Measurements from ENCODE around the gene CA10. TPM values are rescaled to one million over a fixed set of nuclear protein-coding genes. Genes with fewer than 3 reads are reported as not detected.

The CA10 gene
- total and polyA plus RNA-seq, 2 of the 4 experiments (the other 2 are of a cell fraction), result not detected

DNA sequence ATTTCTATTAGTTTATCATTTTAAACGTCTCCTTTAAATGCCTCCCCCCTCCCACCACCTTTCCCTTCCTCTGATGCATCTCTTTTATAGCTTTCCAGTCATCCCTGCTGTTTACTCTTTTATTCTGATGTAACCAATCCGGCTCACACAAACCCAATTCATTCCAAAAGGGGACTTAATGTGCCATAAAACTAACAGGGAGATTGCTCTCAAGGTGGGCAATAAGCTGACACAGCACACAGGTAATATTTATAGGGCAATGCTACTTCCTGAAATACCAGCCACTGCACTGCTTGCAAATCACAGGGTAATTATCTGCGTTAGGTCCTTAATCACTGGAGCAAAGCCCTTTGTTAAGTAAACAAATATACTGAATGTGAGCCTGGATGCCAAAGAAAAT is 23.3 kb upstream of the CA10 start:
- Histone ChIP-seq H2AK5ac (ENCODE audit: low read depth, low read length) (no peak overlapping the region), H3K4me1 (ENCODE audit: control insufficient read depth, insufficient read depth, low read length) (no peaks in the 10 kb centered on the region), H3K79me1 (ENCODE audit: low read depth in 1 of 2, low read length in 2 of 2) (no peaks in the 10 kb centered on the region), H3K4me3 (ENCODE audit: insufficient read depth, low read depth, low read length) (no peak overlapping the region), H3K27ac (ENCODE audit: insufficient read depth, low read length) (no peak overlapping the region), H3K9me3 (ENCODE audit: control insufficient read depth, insufficient read depth, low read length) (peaks cover 5% of the 10 kb centered on the region; the same call in 1 of the 2 replicates), H3K23ac (ENCODE audit: low read depth, low read length) (no peak overlapping the region), H2AK9ac (replicated peaks; ENCODE audit: low read depth, low read length, poor library complexity) (no peak overlapping the region), H3K36me3 (ENCODE audit: control insufficient read depth, insufficient read depth, low read length) (no peaks in the 10 kb centered on the region), H3K9me1 (ENCODE audit: insufficient read depth, low read length) (no peaks in the 10 kb centered on the region), H3K27me3 (ENCODE audit: control insufficient read depth, insufficient read depth, low read length) (no peaks in the 10 kb centered on the region), H3K4ac (ENCODE audit: low read depth, low read length) (no peak overlapping the region), H4K5ac (ENCODE audit: low read depth, low read length) (no peak overlapping the region), H4K20me1 (ENCODE audit: insufficient read depth, low read length) (no peaks in the 10 kb centered on the region), H3K4me2 (ENCODE audit: low read depth, low read length) (no peak overlapping the region), H3K18ac (ENCODE audit: low read depth, low read length) (no peak overlapping the region), H2BK120ac (ENCODE audit: low read depth, low read length) (no peak overlapping the region), H2BK20ac (ENCODE audit: low read depth, low read length) (no peak overlapping the region), H2BK5ac (ENCODE audit: low read depth, low read length, poor library complexity, severe bottlenecking) (no peak overlapping the region), H3K9ac (ENCODE audit: low read depth, low read length) (no peak overlapping the region), H2BK15ac (ENCODE audit: low read depth, low read length) (no peak overlapping the region), H3K14ac (replicated peaks; ENCODE audit: low read depth, low read length) (no peak overlapping the region), H2AFZ (replicated peaks; ENCODE audit: low read length, poor library complexity) (no peak overlapping the region), H4K8ac (ENCODE audit: low read depth in 2 of 2, low read length in 2 of 2) (no peak overlapping the region), H3K56ac (ENCODE audit: extremely low read depth, insufficient read depth, low read length) (no peak overlapping the region), H4K91ac (ENCODE audit: insufficient read depth, low read depth, low read length) (no peak overlapping the region)
- ChIA-PET CTCF (no interaction called here), POLR2A (ENCODE audit: unreplicated experiment) (no interaction called here)
- in situ Hi-C loops (cut with MboI; ENCODE audit: low sequenced_read_pairs) (no loop called here), dilution Hi-C loops (cut with HindIII; ENCODE audit: low sequenced_read_pairs, unreplicated experiment) (no loop called here), intact Hi-C loops (cut with micrococcal nuclease) (no loop called here)
- no peak for TF ChIP-seq MAZ (IDR thresholded peaks at IDR 0.05; ENCODE audit: borderline replicate concordance, low read depth, low read length)
- DNase-seq (no peak), ATAC-seq (ENCODE audit: low read depth) (no peak)
- BruUV-seq (replicated peaks), result no TSS peak
- WGBS, 2 experiments (ENCODE audit: extremely low coverage in 2 of 2, insufficient read length in 1 of 2), result 60% methylated on average over 1 of the region's 3 CpGs; no CpG with 5 or more reads in 1 of the 2 experiments
